ENCODE results near the gene ACP4.
"Not testable (repeated sequence)": the region's sequence is repeated elsewhere in the genome, so short reads cannot be mapped to it uniquely, and the experiment has no call there.

ACP4 gene

DNA sequence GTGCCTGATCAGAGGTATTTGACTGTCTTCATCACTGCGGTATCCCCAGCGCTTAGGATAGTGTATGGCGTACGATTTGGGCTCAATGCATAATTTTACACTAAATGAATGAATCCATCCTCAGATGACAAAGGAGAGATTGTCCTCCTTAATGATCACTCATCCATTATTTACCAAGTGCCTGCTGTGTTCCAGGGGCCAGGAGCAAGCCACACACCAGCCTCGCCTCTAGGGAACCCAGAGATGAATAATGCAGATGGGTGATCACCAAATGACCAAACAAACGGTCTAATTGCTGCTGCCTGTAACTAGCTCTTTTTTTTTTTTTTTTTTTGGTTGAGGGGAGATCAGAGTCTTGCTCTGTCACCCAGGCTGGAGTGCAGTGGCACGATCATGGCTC lies 25.8 kb upstream of the ACP4 start:
- TF ChIP-seq, protein P1, sequence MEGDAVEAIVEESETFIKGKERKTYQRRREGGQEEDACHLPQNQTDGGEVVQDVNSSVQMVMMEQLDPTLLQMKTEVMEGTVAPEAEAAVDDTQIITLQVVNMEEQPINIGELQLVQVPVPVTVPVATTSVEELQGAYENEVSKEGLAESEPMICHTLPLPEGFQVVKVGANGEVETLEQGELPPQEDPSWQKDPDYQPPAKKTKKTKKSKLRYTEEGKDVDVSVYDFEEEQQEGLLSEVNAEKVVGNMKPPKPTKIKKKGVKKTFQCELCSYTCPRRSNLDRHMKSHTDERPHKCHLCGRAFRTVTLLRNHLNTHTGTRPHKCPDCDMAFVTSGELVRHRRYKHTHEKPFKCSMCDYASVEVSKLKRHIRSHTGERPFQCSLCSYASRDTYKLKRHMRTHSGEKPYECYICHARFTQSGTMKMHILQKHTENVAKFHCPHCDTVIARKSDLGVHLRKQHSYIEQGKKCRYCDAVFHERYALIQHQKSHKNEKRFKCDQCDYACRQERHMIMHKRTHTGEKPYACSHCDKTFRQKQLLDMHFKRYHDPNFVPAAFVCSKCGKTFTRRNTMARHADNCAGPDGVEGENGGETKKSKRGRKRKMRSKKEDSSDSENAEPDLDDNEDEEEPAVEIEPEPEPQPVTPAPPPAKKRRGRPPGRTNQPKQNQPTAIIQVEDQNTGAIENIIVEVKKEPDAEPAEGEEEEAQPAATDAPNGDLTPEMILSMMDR (IDR thresholded peaks at IDR 0.05), result no peak

DNA sequence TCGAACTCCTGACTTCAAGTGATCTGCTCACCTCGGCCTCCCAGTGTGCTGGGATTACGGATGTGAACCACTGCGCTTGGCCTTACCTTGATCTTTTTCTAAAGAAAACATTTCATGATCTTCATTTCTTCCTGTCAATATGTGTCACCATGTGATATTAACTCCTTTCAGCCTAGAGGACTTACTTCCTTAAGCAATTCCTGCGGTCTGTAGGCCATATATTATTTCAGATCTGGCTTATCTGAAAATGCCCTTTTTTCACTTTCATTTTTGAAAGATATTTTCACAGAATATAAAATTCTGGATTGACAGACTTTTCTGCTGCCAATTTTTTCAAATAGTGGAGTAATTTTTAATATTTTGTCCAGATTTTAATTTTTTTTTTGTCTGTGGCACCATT lies 21.9 kb upstream of the ACP4 start:
- TF ChIP-seq, protein P1 (IDR thresholded peaks at IDR 0.05), result no peak

DNA sequence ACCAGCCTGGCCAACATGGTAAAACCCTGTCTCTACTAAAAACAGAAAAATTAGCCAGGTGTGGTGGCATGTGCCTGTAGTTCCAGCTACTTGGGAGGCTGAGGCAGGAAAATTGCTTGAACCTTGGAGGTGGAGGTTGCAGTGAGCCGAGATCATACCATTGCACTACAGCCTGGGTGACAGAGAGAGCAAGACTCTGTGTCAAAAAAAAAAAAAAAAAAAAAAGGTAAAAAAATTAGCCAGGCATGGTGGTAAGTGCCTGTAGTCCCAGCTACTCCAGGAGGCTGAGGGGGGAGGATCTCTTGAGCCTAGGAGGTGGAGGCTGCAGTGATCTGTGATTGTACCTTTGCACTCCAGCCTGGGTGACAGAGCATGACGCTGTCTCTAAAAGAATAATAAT lies 20.1 kb upstream of the ACP4 start, which contains the start of gene GPR32:
Gene GPR32, plus strand, starts transcription at position 301 of the 400 bp plus-strand sequence. CDS start 137 bp downstream, outside the sequence.
- TF ChIP-seq, protein P1 (IDR thresholded peaks at IDR 0.05), result not testable (repeated sequence)

DNA sequence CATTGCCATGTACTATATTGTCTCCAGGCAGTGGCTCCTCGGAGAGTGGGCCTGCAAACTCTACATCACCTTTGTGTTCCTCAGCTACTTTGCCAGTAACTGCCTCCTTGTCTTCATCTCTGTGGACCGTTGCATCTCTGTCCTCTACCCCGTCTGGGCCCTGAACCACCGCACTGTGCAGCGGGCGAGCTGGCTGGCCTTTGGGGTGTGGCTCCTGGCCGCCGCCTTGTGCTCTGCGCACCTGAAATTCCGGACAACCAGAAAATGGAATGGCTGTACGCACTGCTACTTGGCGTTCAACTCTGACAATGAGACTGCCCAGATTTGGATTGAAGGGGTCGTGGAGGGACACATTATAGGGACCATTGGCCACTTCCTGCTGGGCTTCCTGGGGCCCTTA lies 19.3 kb upstream of the ACP4 start:
- TF ChIP-seq, protein P1 (IDR thresholded peaks at IDR 0.05), result no peak

DNA sequence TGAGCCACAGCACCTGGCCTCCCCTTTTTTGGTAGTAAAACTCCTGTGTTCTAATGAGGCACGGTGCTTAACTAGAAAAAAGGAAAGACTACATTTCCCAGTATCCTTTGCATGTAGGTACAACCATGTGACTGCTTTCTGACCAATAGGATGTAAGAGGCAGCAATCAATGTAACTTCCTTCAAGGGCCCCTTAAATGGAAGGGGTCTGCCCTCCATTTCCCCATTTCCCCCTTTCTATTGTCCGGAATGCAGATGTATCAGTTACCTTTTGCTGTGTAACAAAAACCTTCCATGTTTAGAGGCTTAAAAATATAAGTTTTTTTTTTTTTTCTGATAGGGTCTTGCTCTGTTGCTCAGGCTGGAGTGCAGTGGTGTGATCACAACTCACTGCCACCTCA lies 17.7 kb upstream of the ACP4 start:
- TF ChIP-seq, protein P1 (IDR thresholded peaks at IDR 0.05), result no peak

DNA sequence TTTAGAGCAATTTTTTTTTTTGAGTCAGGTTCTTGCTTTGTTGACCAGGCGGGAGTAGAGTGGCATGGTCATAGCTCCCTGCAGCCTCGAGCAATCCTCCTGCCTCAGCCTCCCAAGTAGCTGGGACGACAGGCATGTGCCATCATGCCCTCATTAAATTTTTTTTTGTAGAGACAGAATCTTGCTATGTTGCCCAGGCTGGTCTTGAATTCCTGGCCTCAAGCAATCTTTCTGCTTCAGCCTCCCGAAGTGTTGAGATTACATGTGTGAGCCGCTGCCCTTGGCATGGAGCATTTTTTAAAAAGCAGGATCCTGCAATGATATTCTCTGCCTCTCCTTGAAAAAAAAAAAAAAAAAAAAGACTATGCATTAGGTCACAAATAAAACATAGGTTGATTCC lies 14.1 kb upstream of the ACP4 start:
- TF ChIP-seq, protein P1 (IDR thresholded peaks at IDR 0.05), result no peak

DNA sequence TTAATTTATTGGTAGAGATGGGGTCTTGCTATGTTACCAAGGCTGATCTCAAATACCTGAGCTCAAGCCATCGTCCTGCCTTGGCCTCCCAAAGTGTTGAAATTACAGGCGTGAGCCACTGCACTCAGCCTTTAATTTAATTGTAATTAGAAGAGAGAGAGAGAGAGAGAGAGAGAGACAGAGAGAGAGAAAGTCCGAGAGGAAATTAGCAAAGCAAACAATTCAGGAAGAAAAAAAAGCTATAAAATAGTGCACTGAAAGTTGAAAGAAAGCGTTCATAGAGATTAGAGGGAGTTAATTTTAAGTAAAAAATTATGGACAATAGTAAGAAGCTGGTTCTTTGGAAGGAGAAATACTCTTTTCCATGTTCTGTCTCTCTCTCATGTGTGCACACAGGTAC lies 13.0 kb upstream of the ACP4 start:
- TF ChIP-seq, protein P1 (IDR thresholded peaks at IDR 0.05), result no peak

DNA sequence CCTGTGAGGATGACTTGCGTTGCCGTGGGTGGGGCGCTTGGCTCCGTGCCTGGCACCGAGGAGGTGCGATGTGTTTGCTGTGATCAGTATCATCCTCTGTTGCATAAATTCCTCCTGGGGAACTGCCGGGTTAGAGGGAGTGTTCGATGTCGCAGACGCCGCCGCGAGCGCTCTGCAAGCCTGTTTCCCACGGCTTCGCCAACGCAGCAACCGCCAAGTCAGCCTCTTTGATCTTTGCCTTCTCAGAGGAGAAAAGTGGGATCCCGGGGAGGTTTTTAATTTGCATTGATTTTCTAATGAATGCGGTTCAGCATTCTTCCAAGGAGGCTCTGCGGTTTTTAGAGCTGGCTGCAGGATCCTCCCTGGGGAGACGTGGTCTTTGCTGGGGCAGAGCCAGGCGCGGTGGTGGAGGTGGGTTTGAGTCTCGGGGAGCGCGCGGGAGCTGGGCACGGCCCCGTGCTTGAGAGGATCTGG lies 12.3 kb upstream of the ACP4 start:
- TF ChIP-seq, protein P1 (IDR thresholded peaks at IDR 0.05), result no peak
